Calu3 (cell line): ENCODE results near the gene APOBEC3H. TPM values are rescaled to one million over a fixed set of nuclear protein-coding genes. Genes with fewer than 3 reads are reported as not detected.

ENCODE experiments used
- BruUV-seq: library from RNA; stranded (reverse); fragments of 400-500 nt; replicated peaks from 2 replicates; lab custom pipeline; 2021; lab: Mats Ljungman, UMichigan
- CTCF ChIA-PET: fragments of 300-600 bp; sonication (Branson Sonifier 250); formaldehyde crosslinking; loops from one replicate; lab custom pipeline; 2022; ENCODE audit warnings: antibody characterized with exemption; lab: Charles Lee
- DNase-seq: peaks from one replicate; pipeline ENCODE4 v3.0.0; 2022
- H3K27ac Mint-ChIP-seq: one replicate; pipeline ENCODE4 v1.8.0; 2022; ENCODE audit warnings: mixed read lengths; ENCODE audit not compliant: unreplicated experiment
- H3K27me3 Mint-ChIP-seq: one replicate; pipeline ENCODE4 v1.8.0; 2022; ENCODE audit warnings: mixed read lengths; ENCODE audit not compliant: unreplicated experiment
- H3K36me3 Mint-ChIP-seq: one replicate; pipeline ENCODE4 v1.8.0; 2022; ENCODE audit warnings: mild to moderate bottlenecking, moderate library complexity, mixed read lengths; ENCODE audit not compliant: insufficient read depth, unreplicated experiment
- H3K4me1 Mint-ChIP-seq: one replicate; pipeline ENCODE4 v1.8.0; 2022; ENCODE audit warnings: mild to moderate bottlenecking, low read depth, mixed read lengths; ENCODE audit not compliant: unreplicated experiment
- H3K4me3 Mint-ChIP-seq: one replicate; pipeline ENCODE4 v1.8.0; 2022; ENCODE audit warnings: mild to moderate bottlenecking, low read depth, moderate library complexity, mixed read lengths; ENCODE audit not compliant: unreplicated experiment
- H3K9me3 Mint-ChIP-seq: one replicate; pipeline ENCODE4 v1.8.0; 2022; ENCODE audit warnings: low read depth, mixed read lengths; ENCODE audit not compliant: unreplicated experiment
- intact Hi-C: fragments of 100-400 bp; cut with micrococcal nuclease; formaldehyde crosslinking; loops from one replicate; pipeline ENCODE4 v1.10.0; 2022; ENCODE audit not compliant: unreplicated experiment
- total RNA-seq: library from RNA; stranded (reverse); gene quantifications from 2 replicates; pipeline ENCODE4 v1.2.3, GENCODE V29; 2022
- TF ChIP-seq, protein P1 (sequence below): fragments of 200-600 bp; IDR thresholded peaks from one replicate; pipeline ENCODE4 v1.8.0; 2022; ENCODE audit warnings: antibody characterized with exemption; ENCODE audit not compliant: unreplicated experiment

Gene APOBEC3H
- total RNA-seq, 1 experiment from 2014 or later, result not detected

DNA sequence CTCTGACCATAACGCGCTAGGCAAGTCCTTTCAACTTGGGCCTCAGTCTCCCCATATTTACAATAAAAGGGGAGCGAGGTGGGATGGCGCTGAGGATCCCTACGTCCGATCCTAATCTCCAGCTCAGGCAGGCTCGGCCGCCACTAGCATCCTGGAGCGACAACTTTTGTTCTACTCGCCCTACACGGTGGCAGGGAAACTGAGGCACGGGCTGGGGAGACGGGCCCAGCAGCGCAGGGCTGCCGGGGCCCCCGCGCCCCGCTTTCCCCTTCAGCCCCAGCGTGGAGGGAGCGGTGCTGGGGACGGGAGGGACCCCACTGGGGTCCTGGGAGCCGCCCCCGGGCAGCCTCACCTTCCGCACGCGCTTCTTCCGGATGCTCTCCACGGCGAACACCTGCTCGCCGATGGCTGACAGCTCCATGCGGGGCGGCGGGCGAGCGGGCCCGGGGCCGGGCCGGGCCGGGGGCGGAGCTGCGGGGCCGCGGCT lies 55.0 kb downstream of the APOBEC3H start:
- H3K4me3 Mint-ChIP-seq, result peak overlapping the region; percentile 77
- intact Hi-C loops, result no loop called here
- TF ChIP-seq, protein P1, sequence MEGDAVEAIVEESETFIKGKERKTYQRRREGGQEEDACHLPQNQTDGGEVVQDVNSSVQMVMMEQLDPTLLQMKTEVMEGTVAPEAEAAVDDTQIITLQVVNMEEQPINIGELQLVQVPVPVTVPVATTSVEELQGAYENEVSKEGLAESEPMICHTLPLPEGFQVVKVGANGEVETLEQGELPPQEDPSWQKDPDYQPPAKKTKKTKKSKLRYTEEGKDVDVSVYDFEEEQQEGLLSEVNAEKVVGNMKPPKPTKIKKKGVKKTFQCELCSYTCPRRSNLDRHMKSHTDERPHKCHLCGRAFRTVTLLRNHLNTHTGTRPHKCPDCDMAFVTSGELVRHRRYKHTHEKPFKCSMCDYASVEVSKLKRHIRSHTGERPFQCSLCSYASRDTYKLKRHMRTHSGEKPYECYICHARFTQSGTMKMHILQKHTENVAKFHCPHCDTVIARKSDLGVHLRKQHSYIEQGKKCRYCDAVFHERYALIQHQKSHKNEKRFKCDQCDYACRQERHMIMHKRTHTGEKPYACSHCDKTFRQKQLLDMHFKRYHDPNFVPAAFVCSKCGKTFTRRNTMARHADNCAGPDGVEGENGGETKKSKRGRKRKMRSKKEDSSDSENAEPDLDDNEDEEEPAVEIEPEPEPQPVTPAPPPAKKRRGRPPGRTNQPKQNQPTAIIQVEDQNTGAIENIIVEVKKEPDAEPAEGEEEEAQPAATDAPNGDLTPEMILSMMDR, result no peak
- H3K36me3 Mint-ChIP-seq, result peaks cover 23% of the 10 kb centered on the region
- peaks cover 42% of the 10 kb centered on the region for H3K27me3 Mint-ChIP-seq
- H3K4me1 Mint-ChIP-seq, result peaks cover 12% of the 10 kb centered on the region
- BruUV-seq, result no TSS peak
- no peak for DNase-seq
- no peak overlapping the region for H3K27ac Mint-ChIP-seq
- CTCF ChIA-PET, result interaction anchor here (1.4 kb wide), 1 partner anchor 89 kb away, joined by 4 read pairs; no protein-coding TSS in a partner anchor
- no peaks in the 10 kb centered on the region for H3K9me3 Mint-ChIP-seq

DNA sequence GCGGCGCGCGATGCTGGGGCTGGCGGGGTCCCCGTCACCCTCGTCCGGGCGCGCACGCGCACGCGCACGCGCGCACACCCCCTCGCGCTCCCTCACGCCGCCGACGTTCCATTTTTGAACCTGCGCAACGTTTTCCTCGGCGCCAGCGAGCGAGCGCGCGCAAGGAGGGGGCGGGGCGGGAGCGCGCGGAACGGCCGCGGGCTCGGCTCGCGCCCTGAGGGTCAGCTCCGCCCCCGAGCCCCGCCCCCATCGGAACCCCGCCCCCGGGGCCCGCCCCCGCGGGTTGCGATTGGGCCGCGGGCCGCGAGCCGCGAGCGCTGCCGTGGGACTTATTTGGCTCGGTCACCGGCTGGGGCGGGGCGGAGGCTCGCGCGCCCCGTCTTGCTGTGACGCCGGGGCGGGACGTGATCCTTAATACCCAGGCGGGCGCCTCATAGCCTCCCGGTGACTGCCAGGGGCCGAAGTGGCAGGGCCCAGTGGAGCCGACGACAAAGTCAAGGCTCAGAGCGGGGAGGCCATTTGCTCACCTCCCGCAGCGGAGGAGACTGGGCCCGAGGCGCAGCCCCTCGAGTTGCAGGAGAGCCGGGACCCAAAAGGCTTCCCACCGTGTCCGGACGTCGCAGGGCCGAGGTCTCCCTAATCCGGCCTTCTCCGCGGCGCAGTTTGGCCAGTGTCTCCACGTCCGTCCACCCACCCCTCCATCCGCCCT lies 55.6 kb downstream of the APOBEC3H start, which contains the start of gene CBX7:
Gene CBX7, minus strand, starts transcription at position 170 of the 709 bp plus-strand sequence. CDS start 236 bp downstream, outside the sequence.
- Mint-ChIP-seq H3K27ac (peak within 1 kb of the TSS; percentile 60), H3K36me3 (peaks cover 23% of the 10 kb centered on the region), H3K27me3 (peaks cover 48% of the 10 kb centered on the region), H3K4me1 (peaks cover 12% of the 10 kb centered on the region), H3K9me3 (no peaks in the 10 kb centered on the region), H3K4me3 (peak within 1 kb of the TSS; percentile 77)
- no TSS peak for BruUV-seq
- DNase-seq, result peak; percentile 93
- intact Hi-C loops, result no loop called here
- CTCF ChIA-PET, result interaction anchor here (1.4 kb wide), 1 partner anchor 88 kb away, joined by 4 read pairs; no protein-coding TSS in a partner anchor
- TF ChIP-seq, protein P1, result no peak

DNA sequence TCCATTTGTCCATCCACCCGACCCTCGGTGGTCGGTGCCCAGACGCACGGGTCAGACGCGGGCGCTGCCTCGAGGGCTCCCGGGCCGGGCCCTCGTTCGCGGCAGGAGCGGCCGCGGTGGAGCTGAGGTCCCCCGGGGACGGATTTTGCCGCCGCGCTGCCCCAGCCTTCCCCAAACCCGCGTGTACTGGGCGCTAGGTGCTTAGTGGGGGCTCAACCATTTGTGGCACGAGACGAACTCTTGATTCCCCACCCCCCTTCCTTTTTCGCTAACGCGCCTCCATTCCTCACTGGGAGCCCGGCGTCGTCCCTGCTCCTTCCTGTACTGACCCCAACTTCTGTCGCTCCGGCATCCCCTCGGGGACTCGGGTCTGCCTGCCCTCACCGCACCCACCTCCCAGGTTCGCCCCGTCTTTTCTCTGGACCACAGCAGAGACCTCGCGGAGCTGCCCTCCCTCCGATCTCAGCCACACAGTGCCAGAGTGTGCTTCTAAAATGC lies 56.2 kb downstream of the APOBEC3H start:
- peak overlapping the region; percentile 77 for H3K4me3 Mint-ChIP-seq
- intact Hi-C loops, result no loop called here
- H3K36me3 Mint-ChIP-seq, result peaks cover 23% of the 10 kb centered on the region
- no peaks in the 10 kb centered on the region for H3K9me3 Mint-ChIP-seq
- no TSS peak for BruUV-seq
- H3K27ac Mint-ChIP-seq, result peak overlapping the region; percentile 60
- peaks cover 52% of the 10 kb centered on the region for H3K27me3 Mint-ChIP-seq
- TF ChIP-seq, protein P1, result no peak
- no peak for DNase-seq
- CTCF ChIA-PET, result interaction anchor here (1.4 kb wide), 1 partner anchor 88 kb away, joined by 4 read pairs; no protein-coding TSS in a partner anchor
- peaks cover 12% of the 10 kb centered on the region for H3K4me1 Mint-ChIP-seq

Other genes with a start within 250 kb of the APOBEC3H start
- gene CBX6, start 225.0 kb upstream of the APOBEC3H start, total RNA-seq, result 140 and 152 TPM in 2 replicates
- not detected in 2 replicates for gene APOBEC3A, start 139.6 kb upstream of the APOBEC3H start, total RNA-seq
- gene APOBEC3B, start 114.9 kb upstream of the APOBEC3H start, total RNA-seq, result 43.2 and 43.3 TPM in 2 replicates
- 22.2 and 23.7 TPM in 2 replicates for gene APOBEC3C, start 83.0 kb upstream of the APOBEC3H start, total RNA-seq
- gene APOBEC3D, start 76.1 kb upstream of the APOBEC3H start, total RNA-seq, result 1.1 and 1.8 TPM in 2 replicates
- 22.2 and 24.1 TPM in 2 replicates for gene APOBEC3F, start 56.4 kb upstream of the APOBEC3H start, total RNA-seq
- gene APOBEC3G, start 20.0 kb upstream of the APOBEC3H start, total RNA-seq, result 12.3 and 16.1 TPM in 2 replicates
- gene CBX7, start 55.4 kb downstream of the APOBEC3H start, total RNA-seq, result 10.5 and 11.8 TPM in 2 replicates
- 12.1 and 25.9 TPM in 2 replicates for gene PDGFB, start 147.7 kb downstream of the APOBEC3H start, total RNA-seq
- gene RPL3, start 222.4 kb downstream of the APOBEC3H start, total RNA-seq, result 977 and 1,058 TPM in 2 replicates